HG02870 (cell line): ENCODE data around the gene IER2.

ENCODE experiments used
- ATAC-seq: cut with Tn5 transposase; IDR thresholded peaks from one replicate; pipeline ENCODE4 v1.9.1; 2021; ENCODE audit warnings: mild to moderate bottlenecking, moderate library complexity; ENCODE audit not compliant: unreplicated experiment

The IER2 gene

DNA sequence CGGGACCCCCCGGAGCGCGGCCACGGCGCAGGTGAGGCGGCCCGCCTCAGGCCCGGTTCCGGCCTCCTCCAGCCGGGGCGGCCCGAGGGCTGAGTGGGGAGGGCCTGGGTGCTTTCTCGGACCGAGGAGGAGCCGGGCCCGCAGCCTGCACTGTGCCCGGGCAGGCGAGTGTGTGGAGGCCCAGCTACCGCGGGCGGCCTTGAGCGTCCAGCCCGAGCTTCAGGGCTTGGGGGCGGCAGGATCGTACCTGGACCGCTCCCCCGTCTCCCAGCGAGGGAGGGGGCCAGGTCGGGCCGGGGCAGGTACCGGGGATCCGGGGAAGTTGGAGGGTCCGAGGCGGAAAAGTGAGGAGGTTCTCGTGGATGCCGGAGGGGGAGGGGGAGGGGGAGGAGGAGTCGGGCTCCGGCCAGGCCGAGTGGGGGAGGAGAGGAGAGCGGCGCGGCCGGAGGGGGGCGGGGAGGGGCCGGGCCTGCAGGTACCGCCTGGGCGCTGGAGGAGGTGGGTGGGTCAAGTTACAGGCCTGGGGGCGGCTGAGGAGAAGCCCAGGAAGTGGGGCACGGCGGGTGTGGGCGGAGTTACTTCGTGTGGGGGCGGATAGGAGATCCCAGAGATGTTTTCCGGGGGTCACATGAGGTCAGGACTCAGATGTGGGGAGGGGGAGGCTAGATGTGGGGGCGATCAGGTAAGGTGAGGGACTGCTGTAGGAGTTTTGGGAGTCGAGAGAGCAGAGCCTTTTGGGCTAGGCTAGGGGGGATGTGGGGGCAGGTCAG lies 31.6 kb upstream of the IER2 start:
- ATAC-seq: no peak

DNA sequence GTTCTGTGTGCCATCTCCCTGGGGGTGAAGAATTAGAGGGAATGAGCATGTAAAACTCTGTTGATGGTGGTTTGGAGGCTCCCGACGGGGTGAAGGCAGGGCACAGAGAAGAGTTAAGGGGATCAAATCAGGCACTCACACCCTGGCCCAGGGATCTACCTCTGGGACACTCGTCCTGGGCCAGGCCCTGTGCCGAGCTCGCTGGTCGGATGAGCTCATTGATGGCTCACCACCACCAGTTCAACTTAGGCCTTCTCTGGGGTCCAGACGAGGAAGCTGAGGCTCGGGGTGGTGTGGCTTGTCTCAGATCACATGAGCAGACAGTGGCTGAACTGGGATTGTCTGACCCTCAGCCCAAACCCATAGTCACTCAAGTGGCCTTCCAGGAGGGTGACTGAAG lies 30.6 kb upstream of the IER2 start:
- no peak for ATAC-seq

DNA sequence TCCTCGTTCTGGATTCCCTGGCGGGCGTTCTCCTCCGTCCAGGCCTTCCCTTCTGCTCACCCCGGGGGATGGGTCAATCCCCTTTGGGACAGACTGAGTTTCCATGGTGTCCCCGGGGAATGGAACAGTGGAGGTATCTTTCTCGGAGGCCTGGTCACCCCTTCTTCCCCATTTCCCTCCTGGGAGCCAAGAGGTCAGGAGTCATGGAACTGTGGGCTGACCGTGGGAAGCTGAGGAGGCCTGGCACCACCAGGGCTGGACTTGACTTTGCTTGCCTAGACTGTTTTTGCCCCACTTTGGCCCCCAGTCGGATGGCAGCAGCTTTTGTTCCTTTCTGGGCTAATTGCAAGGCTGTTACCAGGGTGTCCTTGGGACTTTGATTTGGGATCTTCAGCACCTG lies 30.2 kb upstream of the IER2 start:
- no peak for ATAC-seq

DNA sequence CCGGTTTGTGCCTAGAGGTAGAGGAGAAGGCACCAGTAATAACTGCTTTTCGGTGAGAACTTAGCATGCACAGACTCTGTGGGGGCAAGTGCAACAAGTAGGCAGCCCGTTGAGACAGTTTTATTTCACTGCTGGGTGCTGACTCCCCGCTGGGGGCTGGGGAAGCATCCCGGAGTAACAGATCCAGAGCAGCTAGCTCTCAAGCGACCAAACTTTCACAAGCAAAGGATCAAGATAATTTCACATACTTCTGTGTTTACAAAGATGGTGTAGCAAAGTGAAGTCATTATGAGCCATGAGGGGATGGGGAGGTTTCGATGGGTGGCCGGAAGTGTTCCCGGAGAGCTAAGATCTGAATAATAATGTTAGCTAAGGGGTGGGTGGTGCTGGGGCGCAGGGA lies 29.4 kb upstream of the IER2 start:
- no peak for ATAC-seq

DNA sequence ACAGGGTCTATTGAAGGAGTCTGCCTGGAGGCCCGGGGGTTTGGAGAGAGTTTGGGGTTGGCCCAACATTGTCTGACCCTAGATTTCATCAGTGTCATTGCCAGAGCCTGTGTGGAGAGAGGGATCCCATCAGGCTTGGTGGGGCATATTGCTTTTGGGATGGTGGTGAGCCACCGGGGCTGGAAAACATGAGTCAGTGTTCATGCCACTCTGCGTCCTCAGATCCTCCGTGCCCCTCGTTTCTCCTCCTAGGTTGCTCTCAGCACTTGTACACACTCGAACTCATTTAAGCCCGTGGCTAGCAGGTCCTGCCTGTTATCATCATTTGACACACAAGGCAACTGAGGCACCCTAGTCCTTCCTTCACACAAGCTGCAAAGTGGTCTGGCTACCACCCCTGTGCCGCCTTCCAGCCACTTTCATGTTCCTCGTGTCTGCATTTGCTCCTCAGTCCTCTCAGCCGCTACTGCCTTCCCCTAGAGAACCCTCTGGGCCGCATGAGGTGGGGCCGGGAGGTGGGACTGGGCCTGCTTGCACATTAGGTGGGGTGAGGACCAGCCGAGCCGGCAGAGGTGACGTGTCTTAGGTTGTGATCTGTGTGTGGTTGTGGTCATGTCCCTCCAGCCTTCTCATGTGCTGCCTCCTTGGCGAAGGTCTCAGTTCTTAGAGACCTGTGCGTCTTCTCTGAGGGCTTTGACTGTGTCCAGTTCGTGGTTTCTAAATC lies 28.5 kb upstream of the IER2 start:
- ATAC-seq: no peak

DNA sequence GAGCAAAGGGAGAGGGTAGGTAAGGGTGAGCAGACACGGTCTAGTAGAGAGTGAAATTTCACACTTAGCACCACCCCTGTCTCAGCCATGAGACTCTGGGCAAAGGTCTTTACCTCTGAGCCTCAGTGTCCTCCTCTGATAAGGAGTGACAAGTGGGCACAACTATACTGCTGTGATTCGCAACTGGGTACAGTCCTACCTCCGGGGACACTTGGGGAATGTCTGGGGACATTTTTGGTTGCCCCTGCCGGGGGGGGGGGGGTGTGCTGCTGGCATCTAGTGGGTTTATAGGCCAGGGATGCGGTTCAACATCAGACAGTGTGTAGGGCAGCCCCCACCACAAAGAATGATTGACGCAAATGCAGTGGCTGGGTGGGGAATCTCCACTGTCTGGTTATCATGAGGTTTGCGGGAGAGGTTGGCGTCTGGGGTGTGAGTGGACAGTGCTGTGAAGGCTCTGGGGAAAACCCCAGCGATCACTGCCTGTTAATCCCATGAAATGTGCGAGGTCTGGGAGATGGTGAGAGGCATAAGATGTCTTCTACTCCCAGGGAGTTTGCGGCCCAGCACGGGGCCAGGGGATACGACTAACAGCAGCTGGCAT lies 27.8 kb upstream of the IER2 start:
- ATAC-seq: no peak

DNA sequence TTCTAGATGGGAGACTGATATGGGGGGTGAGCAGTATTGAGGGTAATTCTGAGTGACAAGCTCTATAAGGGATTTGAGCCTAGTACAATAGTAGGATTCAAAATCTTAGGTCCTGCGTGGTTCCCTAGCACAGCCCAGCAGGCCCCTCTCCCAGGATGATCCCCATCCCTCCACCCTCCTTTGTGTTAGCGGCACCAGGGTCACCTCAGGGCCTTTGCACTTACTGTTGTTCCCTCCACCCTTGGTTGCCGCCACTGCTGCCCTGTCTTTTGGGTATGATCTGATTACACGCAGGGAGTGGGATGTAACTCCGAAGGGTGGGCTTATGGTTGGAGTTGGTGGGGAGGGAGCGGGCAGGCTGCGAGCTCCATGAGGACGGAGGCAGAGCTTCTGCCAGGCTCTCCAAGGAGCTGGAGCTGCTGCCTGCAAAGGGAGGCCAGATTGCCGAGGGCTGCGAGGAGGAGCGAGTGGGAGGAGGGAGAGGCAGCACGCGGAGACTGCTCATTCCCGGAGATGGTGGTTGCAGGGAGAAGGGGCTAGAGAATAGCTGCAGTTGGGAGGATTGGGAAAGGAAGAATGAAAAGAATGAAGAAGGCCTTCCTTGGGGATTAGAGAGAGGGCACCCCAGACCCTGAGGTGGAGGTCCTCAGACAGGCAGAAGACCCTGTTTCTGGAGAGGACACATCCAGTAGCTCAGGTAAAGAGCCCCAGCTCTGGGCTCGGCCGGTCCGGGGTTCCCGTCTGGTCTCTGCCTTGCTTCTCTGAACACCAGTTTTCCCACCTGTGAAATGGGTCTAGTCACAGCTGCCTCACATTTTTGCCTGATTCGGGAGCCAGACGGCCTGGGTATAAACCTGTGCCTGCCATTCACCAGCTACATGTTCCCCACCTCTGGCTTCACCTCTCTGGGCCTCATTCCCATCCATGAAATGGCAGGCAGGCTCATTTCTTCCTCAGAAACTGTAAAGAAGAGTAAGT lies 26.9 kb upstream of the IER2 start:
- ATAC-seq: no peak

DNA sequence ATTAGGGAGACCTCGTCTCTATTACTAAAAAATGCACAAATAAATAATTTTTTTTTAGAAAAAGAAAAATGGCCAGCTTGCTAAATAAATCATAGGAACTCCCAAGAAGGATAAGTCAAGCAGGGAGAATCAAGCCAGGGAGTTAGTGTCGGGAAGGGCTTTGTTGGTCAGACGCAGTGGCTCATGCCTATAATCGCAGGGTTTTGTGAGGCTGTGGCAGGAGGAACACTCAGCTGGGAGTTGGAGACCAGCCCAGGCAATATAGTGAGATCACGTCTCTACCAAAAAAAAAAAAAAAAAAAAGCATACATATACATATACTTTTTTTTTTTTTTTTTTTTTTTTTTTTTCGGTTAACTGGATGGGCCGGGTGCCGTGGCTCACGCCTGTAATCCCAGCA lies 23.2 kb upstream of the IER2 start:
- no peak for ATAC-seq

DNA sequence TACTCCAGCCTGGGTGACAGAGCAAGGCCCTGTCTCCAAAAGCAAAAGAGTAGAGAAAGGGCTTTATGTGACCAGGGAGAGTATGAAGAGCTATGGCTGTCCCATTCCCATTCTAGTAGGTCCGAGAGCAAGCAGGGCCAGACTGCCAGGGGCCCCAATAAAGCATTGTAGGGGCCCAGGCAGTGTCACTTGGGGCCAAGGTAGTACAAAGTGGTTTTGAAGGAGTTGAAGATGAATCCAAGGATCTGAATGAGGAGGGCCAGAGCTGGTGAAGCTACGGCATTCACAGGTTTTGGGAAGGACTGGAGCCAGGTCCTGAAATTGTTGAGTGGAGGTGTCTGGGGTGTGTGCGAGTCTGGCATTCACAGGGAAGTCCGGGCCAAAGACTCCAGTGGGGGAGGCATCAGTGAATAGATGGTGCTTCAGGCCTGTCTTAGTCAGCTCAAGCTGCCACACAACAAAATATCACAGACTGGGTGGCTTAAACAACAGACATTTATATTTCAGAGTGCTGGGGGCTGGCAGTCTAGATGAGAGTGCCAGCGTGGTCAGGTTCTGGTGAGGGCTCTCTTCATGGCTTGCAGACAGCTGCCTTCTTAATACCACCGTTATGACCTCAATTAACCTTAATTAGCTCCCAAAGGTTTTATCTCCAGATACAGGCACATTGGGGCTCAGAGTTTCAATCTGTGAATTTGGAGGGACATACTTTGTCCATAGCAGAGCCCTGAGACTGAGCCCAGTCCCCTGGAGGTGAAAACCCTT lies 22.2 kb upstream of the IER2 start:
- no peak for ATAC-seq

DNA sequence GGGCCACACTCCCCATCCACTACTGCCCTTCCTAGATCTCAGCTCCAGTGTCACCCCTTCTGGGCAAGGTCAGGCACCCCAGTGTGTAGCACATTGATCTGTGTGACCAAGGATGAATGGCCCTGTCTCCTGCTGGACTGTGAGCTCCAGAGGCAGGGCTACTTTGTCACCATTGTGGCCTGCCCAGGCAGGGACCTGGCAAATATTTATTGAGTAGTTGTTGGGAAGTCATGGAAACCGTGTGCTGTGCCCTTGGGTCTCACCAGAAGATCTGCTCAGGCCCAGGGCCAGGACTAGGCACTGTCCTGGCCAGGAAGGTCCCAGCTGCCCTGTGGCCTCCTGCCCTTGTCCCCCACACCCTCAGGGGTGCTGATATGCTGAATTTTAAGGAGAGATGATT lies 21.6 kb upstream of the IER2 start:
- no peak for ATAC-seq

DNA sequence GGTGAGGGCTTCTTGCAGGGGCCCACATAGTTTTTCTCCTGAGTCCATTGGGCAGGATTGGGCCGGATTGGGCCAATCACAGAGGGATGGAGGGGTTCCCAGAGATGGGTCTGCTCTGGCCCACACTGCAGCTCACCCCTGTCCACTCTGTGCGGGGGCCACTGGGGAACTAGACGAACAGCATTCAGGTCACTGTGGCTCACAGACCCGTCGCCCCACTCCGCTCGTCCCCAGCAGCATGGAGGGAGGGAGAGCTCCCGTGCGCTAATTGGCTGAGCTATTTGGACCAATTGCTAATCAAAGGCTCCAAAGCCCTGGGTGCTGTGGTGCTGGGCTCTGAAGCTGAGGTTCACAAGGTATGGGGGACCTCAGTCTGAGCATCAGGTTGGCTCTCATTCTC lies 20.8 kb upstream of the IER2 start:
- no peak for ATAC-seq

DNA sequence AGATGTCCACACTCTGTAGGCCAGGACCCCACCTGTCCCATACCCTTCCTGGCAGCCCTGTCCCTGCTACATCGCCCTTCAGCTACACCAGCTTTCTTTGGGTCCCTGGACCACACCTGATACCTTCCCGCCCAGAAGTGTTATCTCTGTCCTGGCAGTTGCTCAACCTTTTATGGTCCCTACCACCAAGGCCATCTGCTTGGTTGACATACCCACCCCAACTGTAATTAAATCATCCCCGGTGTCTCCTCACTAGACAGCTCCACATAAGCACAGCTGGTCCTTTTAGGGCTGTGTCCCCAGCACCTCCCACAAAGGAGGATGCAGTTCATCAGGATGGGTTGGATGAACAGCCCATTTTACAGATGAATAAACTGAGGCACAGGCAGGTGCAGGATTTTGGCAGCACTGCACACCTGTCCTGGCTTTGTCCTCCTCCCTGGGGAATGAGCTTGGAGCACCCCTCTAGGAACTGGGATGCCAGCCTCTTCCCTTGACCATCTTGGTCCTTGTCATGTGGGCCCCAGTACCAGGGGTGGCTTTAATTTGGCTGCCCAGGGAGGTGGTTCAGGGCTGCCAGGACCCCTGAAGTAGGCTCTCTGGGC lies 19.2 kb upstream of the IER2 start:
- ATAC-seq: no peak

DNA sequence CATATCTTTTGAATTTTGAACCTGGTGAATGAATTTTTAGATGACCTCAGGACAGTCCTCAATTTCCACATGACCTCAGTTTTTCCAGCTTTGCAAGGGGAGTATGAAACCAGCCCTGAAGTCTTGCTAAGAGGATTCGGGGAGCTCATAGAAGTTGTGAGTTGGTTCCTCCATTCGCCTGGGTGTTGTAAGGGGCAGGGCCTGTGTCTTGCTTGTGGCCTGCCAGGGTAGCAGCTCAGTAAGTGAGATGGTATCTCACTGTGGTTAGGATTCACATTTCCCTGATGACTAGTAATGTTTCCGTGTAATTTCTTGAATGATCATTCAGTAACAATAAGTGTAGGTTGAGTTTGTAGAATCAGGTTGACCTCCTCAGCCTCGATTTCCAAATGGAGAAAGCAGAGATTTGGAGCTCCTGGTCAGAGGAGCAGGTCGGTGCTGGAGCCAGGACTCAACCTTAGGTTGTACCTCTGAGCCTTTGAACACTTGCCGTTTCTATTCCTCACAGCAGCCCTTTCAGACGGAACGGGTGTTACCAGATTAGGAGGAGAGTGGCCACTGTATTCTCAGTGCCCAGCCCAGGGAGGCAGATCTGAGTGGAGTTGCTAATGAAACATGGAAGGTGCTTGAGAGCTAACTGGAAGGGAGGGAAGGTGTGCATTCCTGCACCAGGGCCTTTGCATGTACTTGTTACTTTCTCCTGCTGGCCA lies 17.6 kb upstream of the IER2 start:
- ATAC-seq: no peak

DNA sequence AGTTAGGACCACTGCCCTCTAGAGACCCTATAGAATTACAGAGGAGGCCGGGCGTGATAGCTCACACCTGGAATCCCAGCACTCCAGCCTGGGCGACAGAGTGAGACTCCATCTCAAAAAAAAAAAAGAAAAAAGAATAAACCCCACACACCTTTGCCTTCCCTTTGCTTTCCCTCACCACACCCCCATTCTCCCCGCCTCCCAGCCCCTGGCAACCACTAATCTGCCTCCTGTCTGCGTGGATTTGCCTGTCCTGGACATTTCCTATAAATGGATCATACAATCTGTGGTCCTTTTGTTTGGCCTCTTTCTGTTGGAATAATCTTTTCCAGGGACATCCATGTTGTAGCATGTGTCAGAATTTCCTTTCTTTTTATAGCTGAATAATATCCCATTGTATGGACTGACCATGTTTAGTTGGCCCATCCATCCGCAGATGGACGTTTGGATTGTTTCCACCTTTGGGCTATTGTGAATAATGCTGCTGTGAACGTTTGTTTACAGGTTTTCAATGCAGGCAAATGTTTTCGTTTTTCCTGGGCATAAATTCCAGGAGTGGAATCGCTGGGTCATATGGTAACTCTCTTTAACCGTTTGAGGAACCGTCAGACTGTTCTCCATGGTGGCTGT lies 16.9 kb upstream of the IER2 start:
- no peak for ATAC-seq

DNA sequence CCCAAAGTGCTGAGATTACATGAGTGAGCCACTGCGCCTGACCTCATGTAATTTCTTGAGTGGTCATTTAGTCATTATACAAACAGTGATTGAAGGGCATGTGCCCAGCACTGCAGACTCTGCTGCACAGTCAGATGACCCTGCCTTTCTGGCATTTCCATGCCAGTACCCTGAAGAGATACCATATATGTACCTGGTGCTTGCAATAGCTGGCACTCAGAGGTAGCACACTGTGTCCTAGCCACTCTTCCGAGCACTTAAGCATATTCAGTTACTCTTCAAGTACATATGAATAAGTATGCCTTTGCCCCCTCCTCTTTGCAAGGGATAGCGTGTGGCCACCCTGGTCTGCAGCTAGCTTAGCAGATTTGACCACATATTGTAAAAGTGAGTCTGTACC lies 15.6 kb upstream of the IER2 start:
- no peak for ATAC-seq

DNA sequence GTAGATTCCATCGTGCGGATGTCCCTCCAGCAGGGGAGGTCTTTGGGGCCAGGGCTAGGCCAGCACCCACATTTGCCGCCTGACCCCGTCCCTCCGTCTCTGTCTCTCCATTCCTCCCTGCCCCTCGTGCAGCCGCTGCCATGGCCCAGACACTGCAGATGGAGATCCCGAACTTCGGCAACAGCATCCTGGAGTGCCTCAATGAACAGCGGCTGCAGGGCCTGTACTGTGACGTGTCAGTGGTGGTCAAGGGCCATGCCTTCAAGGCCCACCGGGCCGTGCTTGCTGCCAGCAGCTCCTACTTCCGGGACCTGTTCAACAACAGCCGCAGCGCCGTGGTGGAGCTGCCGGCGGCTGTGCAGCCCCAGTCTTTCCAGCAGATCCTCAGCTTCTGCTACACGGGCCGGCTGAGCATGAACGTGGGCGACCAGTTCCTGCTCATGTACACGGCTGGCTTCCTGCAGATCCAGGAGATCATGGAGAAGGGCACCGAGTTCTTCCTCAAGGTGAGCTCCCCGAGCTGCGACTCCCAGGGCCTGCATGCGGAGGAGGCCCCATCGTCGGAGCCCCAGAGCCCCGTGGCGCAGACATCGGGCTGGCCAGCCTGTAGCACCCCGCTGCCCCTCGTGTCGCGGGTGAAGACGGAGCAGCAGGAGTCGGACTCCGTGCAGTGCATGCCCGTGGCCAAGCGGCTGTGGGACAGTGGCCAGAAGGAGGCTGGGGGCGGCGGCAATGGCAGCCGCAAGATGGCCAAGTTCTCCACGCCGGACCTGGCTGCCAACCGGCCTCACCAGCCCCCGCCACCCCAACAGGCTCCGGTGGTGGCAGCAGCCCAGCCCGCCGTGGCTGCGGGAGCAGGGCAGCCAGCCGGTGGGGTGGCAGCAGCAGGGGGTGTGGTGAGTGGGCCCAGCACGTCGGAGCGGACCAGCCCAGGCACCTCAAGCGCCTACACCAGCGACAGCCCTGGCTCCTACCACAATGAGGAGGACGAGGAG lies 14.8 kb upstream of the IER2 start:
- no peak for ATAC-seq

DNA sequence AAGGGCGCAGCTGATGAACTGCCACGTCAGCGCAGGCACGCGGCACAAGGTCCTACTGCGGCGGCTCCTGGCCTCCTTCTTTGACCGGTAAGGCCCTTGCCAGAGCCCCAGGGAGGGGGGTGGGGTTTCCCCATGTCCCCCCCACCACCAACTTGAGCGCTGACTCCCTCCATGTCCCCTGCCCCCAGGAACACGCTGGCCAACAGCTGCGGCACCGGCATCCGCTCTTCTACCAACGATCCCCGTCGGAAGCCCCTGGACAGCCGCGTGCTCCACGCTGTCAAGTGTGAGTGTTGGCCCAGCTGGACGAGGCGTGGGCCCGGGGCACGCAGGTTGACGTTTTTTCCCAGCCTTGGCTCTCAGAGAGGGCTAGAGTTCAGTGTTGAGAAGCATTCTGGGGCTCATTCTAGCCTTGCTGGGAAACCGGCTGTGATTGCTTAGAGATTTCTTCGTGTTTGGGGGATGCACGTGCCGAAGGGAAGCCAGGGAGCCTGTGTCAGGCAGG lies 12.9 kb upstream of the IER2 start:
- no peak for ATAC-seq
